GM20431 (cell line): ENCODE data around the gene RRAS.

Source experiments
- in situ Hi-C: fragments of 300-500 bp; cut with MseI, MboI; formaldehyde crosslinking; loops from one replicate; pipeline ENCODE4 v1.15.0; 2020; ENCODE audit warnings: low sequenced_read_pairs; ENCODE audit not compliant: unreplicated experiment

Gene RRAS

GRCh38 chr19:49640113-49640898, at the start of gene RRAS:
RRAS (minus strand) TSS chr19:49640143; CDS start chr19:49640098, 45 bp downstream.
- in situ Hi-C loops: no loop called here

DNA sequence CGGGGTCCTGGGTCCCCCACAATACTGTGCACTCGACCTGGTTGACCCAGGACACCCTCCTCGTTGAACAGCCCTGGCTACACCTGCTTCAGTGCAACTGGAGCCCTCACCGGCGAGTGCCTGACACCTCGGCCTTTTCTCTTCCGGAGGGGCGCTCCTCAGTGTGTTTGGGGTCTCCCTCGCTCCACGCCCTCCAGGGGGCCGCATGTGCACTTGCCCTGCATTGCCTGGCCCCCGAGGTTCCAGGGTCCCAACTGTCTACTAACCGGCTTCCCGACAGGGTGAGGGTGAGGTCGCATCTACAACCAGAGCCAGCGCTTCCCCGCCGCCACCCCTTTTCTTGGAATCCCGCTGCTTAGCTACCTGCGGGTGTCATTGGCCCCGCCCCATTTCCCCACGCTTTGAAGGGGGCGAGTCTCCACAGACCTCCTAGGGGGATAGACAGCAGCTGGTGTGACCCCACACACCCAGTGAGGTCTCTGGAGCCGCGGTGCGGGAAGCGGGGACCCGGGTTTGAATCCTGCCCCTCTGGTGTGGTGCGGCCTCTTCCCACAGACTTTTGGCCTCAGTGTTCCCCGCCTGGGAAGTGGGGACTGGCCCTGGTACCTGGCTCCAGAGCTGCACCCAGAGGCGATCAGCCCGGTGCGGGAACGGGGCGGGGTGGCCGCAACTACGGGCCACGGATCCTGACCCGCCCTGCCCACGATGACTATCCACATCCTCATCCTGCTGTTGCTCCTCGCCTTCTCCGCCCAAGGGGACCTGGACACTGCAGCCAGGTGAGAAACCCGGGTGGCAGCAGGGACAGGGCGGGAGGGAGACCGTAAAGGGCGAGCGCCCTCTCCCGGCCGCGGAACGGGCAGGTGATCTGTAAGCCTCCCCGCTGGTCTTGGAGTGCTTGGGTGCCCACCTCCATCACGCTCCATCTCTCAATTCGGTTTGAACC, 49.5 kb upstream of the RRAS start, which contains the start of gene ADM5:
Gene ADM5 (plus strand): TSS at position 462 of the 946 bp plus-strand sequence. CDS start 244 bp downstream, at position 706.
- in situ Hi-C loops: no loop called here

- in situ Hi-C loops: no loop called here
Observed at GRCh38 chr19:49688531-49689132, 48.7 kb upstream of the RRAS start.

- in situ Hi-C loops: no loop called here
Observed at GRCh38 chr19:49687566-49688316, 47.8 kb upstream of the RRAS start.

- in situ Hi-C loops: no loop called here
Observed at GRCh38 chr19:49687150-49687549, 47.2 kb upstream of the RRAS start.

DNA sequence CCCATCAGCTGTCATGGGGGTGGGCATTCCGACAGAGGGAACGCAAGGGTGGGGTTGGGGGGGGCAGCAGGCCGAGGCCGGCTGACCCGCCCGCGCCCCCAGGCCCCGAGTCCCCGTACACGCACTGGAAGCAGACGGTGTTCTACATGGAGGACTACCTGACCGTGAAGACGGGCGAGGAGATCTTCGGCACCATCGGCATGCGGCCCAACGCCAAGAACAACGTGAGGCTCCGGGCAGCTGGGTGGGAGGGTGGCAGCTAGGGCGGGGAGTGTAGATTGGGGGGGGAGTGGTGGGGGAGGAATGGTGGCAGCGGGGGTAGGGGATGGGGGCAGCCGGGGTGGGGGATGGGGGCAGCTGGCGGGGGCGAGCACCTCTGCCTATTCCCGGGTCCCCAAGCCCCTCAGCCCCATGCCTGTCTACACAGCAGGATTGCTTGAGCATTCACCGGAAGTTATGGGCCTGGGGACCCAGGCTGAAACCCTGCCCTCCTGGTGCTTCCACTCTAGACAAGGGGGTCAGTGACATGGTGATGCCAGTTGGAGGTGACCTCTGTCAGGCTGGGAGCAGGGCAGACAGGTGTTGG, 46.7 kb upstream of the RRAS start:
- in situ Hi-C loops: no loop called here

DNA sequence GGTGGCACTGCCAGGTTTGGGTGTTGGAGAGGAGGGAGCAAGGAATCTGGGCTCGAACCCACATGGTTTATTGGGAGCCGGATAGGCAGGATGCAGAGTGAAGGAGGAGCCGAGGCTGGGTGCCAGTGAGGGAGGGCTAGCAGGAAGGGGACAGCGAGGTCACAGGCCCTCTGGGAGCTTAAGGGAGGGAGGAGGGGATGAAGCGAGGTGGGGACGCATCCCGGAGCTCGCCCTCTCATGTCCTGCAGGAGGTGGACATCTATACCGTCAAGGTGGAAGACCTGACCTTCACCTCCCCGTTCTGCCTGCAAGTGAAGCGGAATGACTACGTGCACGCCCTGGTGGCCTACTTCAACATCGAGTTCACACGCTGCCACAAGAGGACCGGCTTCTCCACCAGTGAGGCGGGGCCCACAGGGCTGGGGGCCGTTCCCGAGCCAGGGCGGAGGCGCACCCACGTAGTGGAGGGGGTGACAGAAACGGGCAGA, 45.9 kb upstream of the RRAS start:
- in situ Hi-C loops: no loop called here

DNA sequence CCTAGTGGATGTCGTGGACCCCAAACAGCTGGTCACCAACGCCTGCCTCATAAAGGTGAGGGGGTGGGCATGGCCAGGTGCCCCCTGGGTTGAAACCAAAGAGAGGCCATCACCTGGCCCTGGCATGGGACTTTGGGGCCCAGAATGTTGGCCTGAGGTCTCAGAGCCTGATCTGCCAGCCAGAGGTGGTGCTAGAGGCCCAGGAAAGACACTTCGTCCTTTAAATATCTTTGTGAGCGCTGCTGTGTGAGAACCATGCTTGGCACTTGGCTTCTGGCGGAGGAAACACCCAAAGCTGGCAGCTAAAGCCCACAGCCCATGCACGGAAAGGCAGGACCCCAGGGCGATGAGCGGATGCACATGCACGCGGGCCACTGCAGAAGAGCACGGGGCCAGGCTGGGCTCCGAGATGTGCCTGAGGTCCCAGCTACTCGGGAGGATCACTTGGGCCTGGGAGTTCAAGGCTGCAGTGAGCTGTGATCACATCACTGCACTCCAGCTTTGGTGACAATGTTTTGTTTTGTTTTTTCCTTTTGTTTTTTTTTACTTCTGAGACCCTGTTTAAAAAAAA, 45.1 kb upstream of the RRAS start:
- in situ Hi-C loops: no loop called here

GRCh38 chr19:49684251-49684982, 44.5 kb upstream of the RRAS start:
- in situ Hi-C loops: no loop called here

DNA sequence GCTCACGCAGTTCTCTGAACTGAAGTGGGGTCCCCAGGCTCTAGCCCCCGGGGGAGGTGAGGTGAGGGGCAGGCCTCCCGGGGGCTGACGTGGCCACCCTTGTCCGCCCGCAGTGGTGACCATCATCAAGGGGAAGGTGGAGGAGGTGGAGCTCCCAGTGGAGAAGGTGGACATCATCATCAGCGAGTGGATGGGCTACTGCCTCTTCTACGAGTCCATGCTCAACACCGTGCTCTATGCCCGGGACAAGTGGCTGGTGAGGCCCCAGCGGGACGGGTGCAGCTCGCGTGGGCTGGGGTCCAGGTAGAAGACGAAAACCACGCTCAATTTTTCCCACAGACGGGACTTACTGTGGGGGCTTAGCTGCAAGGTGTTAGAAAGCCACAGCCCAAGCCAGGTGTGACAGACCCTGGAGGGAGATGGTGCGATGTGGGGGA, 43.9 kb upstream of the RRAS start:
- in situ Hi-C loops: no loop called here

DNA sequence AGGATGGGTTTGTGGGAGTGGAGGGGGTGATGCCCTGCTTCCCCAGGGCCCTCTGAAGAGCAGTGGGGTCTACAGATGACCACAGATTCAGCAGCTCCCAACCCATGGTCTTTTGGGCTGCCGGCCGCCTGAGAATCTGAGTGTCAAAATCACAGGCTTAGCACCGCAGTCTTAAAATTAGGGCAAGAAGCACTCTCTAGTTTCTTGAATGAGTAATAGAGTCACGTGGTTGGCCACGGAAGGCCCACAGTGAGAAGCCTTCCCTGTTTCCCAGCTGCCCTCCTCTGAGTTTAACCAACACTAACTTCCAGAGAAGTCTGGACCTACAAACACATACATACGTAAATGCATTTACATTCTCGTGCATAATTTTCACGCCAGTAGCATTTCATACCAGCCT, 42.3 kb upstream of the RRAS start:
- in situ Hi-C loops: no loop called here

GRCh38 chr19:49681830-49682229, 41.9 kb upstream of the RRAS start:
- in situ Hi-C loops: no loop called here

DNA sequence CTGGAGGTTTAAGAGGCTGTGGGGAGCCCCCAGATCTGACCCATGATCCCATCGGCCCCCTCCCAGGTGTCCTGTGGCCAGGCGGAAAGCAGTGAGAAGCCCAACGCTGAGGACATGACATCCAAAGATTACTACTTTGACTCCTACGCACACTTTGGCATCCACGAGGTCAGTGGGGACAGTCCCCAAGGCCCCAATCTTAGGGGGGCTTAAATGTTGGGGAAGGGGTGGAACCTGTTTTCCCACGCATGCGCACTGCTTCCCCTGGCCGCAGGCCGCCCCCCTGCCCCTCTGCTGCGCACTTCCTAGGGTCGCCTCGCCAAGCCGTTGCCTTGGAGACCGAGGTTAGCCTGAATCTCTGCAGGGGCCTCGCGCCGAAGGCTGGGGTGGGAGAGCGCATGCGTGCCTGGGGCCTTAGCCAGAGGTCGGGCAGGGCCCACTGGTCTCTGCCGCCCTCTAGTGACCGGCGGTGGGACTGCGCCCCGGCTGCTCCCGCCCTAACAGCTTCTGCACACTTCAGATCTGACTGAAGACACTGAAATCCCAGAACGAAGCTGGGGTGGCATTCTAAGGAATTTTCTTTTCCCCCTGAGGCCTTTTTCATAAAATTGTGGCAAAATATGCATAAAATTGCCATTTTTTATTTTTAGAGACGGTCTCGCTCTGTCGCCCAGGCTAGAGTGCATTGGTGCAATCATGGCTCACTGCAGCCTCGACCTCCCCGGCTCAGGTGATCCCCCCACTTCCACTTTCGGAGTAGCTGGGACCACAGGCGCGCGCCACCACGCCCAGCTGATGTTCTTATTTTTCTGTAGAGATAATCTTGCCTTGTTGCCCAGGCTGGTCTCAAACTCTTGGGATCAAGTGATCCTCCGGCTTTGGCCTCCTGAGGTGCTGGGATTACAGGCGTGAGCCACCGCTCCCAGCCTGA, 40.7 kb upstream of the RRAS start:
- in situ Hi-C loops: no loop called here

GRCh38 chr19:49679771-49680413, 39.9 kb upstream of the RRAS start:
- in situ Hi-C loops: no loop called here

DNA sequence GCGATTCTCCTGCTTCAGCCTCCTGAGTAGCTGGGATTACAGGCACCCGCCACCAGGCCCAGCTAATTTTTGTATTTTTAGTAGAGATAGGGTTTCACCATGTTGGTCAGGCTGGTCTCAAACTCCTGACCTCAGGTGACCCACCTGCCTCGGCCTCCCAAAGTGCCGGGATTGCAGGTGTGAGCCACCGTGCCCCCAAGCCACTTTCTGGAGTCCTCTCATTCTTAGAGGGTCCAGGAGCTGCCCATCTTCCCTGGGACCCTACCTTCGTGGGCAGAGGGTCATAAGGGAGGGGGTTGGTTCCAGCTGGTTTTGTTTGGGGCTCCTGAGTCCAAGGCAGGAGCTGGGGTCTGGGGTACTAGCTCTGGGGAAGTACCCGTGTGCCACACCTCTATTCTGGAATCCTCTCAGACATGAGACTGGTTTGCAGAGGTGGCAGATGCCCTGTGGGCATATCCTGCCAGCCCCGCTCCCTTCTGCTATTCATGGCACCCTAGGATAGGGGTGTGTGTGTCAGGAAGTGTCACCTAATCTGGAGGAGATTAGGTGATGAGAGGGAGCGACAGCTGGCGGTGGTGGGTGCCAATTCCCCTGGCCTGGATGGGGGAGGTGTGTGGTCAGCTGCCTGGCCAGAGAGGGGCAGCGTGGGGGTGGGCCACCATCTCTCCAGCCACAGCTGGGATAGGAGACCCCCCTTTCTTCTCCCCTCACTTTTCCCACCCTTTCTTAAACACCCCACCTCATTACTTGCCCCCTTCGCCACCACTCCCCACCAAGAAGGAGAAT, 39.2 kb upstream of the RRAS start:
- in situ Hi-C loops: no loop called here
